HEK293 (cell line): ENCODE data around the gene VAMP5.
"Not testable (repeated sequence)": the region's sequence is repeated elsewhere in the genome, so short reads cannot be mapped to it uniquely, and the experiment has no call there.

Source experiments
- CTCF ChIA-PET: fragments of 350-600 bp; formaldehyde crosslinking; extraction: SDS; loops from one replicate; lab custom pipeline; 2021; ENCODE audit warnings: antibody characterized with exemption; lab: Yijun Ruan, JAX
- POLR2A ChIA-PET: fragments of 300-600 bp; formaldehyde crosslinking; extraction: SDS; loops from one replicate; lab custom pipeline; 2020; ENCODE audit warnings: antibody characterized with exemption, inconsistent platforms; lab: Yijun Ruan, JAX
- H3K27ac ChIP-seq: fragments of 200-500 bp; sonication (Bioruptor generic); 2 replicates; pipeline ENCODE4 v1.5.1; 2014; ENCODE audit warnings: low read depth, low read length, control low read depth, inconsistent platforms; ENCODE audit errors: extremely low read depth
- H3K36me3 ChIP-seq, 2 experiments: fragments of 200-500 bp in 1 of 2; sonication (Bioruptor generic) in 1 of 2; 1 replicate in 1 of 2; 2 replicates in 1 of 2; pipeline ENCODE4 v1.5.1; 2014 to 2017; ENCODE audit warnings: inconsistent platforms in 2 of 2, low read length in 2 of 2; ENCODE audit not compliant: control insufficient read depth in 2 of 2, insufficient read depth in 1 of 2
- H3K4me1 ChIP-seq: fragments of 200-500 bp; sonication (Bioruptor generic); 2 replicates; pipeline ENCODE4 v1.5.1; 2014; ENCODE audit warnings: mild to moderate bottlenecking, low read length, inconsistent platforms; ENCODE audit not compliant: control insufficient read depth, insufficient read depth
- H3K4me3 ChIP-seq: 2 replicates; pipeline ENCODE4 v1.5.1; 2011; ENCODE audit warnings: low read depth, mild to moderate bottlenecking, control low read depth, low read length, moderate library complexity
- H3K9me3 ChIP-seq: fragments of 200-500 bp; sonication (Bioruptor generic); 2 replicates; pipeline ENCODE4 v1.5.1; 2014; ENCODE audit warnings: low read depth, low read length, inconsistent platforms; ENCODE audit not compliant: control insufficient read depth, insufficient read depth
- ATF2 ChIP-seq: fragments of 450-650 bp; formaldehyde crosslinking; IDR thresholded peaks from 2 replicates; pipeline ENCODE4 v1.5.1; 2016; ENCODE audit warnings: missing biosample characterization, missing genetic modification characterization, low read depth
- BCL6B ChIP-seq: fragments of 450-650 bp; formaldehyde crosslinking; IDR thresholded peaks from 2 replicates; pipeline ENCODE4 v1.5.1; 2017; ENCODE audit warnings: missing biosample characterization, missing genetic modification characterization
- EGR2 ChIP-seq: fragments of 450-650 bp; formaldehyde crosslinking; IDR thresholded peaks from 2 replicates; pipeline ENCODE4 v1.5.1; 2016; ENCODE audit warnings: low read depth, missing biosample characterization, missing genetic modification characterization
- FEZF1 ChIP-seq: fragments of 450-650 bp; formaldehyde crosslinking; IDR thresholded peaks from 2 replicates; pipeline ENCODE4 v1.5.1; 2016; ENCODE audit warnings: missing biosample characterization, missing genetic modification characterization
- HOXA7 ChIP-seq: sonication (generic); formaldehyde crosslinking; IDR thresholded peaks from 2 replicates; pipeline ENCODE4 v1.8.1; 2022; ENCODE audit warnings: missing genetic modification reagents, borderline replicate concordance
- PRDM1 ChIP-seq: fragments of 450-650 bp; formaldehyde crosslinking; IDR thresholded peaks from 2 replicates; pipeline ENCODE4; 2016; ENCODE audit warnings: missing biosample characterization, missing genetic modification characterization
- SCRT1 ChIP-seq: fragments of 450-650 bp; formaldehyde crosslinking; IDR thresholded peaks from 2 replicates; pipeline ENCODE4 v1.5.1; 2016; ENCODE audit warnings: missing biosample characterization, missing genetic modification characterization, borderline replicate concordance
- SCRT2 ChIP-seq: fragments of 450-650 bp; formaldehyde crosslinking; IDR thresholded peaks from 2 replicates; pipeline ENCODE4 v1.5.1; 2016; ENCODE audit warnings: missing biosample characterization, missing genetic modification characterization
- TRIM28 ChIP-seq: IDR thresholded peaks from 2 replicates; pipeline ENCODE4 v1.6.1; 2011; ENCODE audit warnings: low read length, control low read depth, borderline replicate concordance
- ZBTB1 ChIP-seq: fragments of 450-650 bp; formaldehyde crosslinking; IDR thresholded peaks from 2 replicates; pipeline ENCODE4 v1.5.1; 2016; ENCODE audit warnings: missing biosample characterization, missing genetic modification characterization
- ZEB2 ChIP-seq: fragments of 450-650 bp; formaldehyde crosslinking; IDR thresholded peaks from 2 replicates; pipeline ENCODE4 v1.5.1; 2016; ENCODE audit warnings: missing biosample characterization, missing genetic modification characterization
- ZNF394 ChIP-seq: fragments of 450-650 bp; formaldehyde crosslinking; IDR thresholded peaks from 2 replicates; pipeline ENCODE4 v1.5.1; 2016; ENCODE audit warnings: missing biosample characterization, missing genetic modification characterization, mild to moderate bottlenecking, moderate library complexity, borderline replicate concordance
- ZNF621 ChIP-seq: fragments of 450-650 bp; formaldehyde crosslinking; IDR thresholded peaks from 2 replicates; pipeline ENCODE4 v1.5.1; 2017; ENCODE audit warnings: missing biosample characterization, missing genetic modification characterization
- ZNF658 ChIP-seq: fragments of 450-650 bp; formaldehyde crosslinking; IDR thresholded peaks from 2 replicates; pipeline ENCODE4; 2016; ENCODE audit warnings: missing biosample characterization, missing genetic modification characterization
- ZSCAN30 ChIP-seq: fragments of 450-650 bp; IDR thresholded peaks from 2 replicates; pipeline ENCODE4 v1.5.1; 2018; ENCODE audit warnings: missing biosample characterization, mild to moderate bottlenecking, missing genetic modification characterization, moderate library complexity
- ZXDB ChIP-seq: fragments of 450-650 bp; formaldehyde crosslinking; IDR thresholded peaks from 2 replicates; pipeline ENCODE4 v1.5.1; 2016; ENCODE audit warnings: missing biosample characterization, missing genetic modification characterization

The VAMP5 gene

DNA sequence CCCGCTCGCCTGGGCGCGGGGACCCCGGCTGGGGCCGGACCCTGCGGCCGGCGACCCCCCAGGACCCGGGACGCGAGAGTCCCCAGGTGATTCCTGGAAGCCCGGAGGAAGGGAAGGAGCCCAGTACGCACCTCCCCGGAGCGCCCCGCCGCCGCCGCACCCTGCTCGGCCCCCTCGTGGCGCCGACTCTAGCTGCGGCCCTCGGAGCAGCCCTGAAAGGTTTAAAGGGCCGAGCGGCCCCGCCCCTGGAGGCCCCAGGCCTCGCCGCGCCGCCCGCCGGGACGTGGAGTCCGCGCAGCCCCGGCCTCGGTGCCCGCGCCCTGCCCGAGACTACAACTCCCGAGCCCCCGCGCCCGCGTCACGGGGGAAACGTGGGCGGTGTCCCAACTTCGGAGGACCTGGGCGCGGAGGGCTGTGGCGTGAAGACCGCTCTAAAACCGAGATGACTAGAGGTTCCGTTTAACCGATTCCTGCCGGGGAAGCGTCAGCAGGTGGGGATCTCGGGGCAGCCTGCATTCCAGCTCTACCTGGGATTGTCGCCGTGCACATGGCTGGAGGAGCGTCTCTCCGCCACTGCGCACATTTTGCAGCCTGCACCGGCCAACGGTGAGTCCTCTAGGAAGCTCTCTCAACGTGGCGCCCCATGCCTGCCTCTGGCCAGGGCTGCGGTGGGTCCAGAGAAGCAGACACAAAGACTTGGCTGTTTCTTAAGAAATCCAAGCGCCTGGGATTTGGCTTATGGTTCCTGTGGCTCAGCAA lies 18.4 kb downstream of the VAMP5 start, which contains the start of gene TMEM150A (continued):
- no peak for TF ChIP-seq ATF2 (tag by site-specific recombination)
- no peak for TF ChIP-seq ZNF621
- no peak for TF ChIP-seq BCL6B (tag by site-specific recombination)
- TF ChIP-seq EGR2 (tag by site-specific recombination), result peak; percentile 52; the same call in 1 of the 2 replicates
- TF ChIP-seq ZBTB1 (tag by site-specific recombination), result no peak
- peak; percentile 36; the same call in 1 of the 2 replicates for TF ChIP-seq ZEB2 (tag by site-specific recombination)
- TF ChIP-seq, all 188 proteins: peak for 26

DNA sequence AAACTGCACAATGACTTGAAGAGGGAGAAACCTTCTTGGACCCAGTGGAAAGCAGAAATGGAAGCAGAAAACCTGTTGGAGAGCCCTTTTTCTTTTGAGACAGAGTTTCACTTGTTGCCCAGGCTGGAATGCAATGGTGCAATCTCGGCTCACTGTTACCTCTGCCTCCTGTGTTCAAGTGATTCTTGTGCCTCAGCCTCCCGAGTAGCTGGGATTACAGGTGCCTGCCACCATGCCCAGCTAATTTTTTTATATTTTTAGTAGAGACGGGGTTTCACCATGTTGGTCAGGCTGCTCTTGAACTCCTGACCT lies 19.9 kb downstream of the VAMP5 start:
- H3K27ac ChIP-seq, H3K4me3 ChIP-seq, H3K9me3 ChIP-seq, H3K4me1 ChIP-seq: not testable (repeated sequence)
- ChIA-PET CTCF (interaction anchor here (0.6 to 1.1 kb wide), 2 partner anchors 24 to 36 kb away, joined by 3 read pairs; no protein-coding TSS in a partner anchor), POLR2A (interaction anchor here (1.3 to 4.7 kb wide), 7 partner anchors 8 to 65 kb away, joined by 4 to 43 read pairs (median 14); partner anchors contain the start of genes C2orf68, GGCX, MAT2A and RNF181)
- peaks cover 3 to 33% of the 10 kb centered on the region in 2 experiments for H3K36me3 ChIP-seq
- TF ChIP-seq SCRT2 (tag by site-specific recombination) (peak; percentile 98), SCRT1 (tag by site-specific recombination) (peak; percentile 86), PRDM1 (tag by site-specific recombination) (peak; percentile 51; the same call in 1 of the 2 replicates)

- Histone ChIP-seq H3K4me3 (no peak overlapping the region), H3K4me1 (peaks cover 9% of the 10 kb centered on the region), H3K27ac (no peak overlapping the region), H3K36me3 (peaks cover 3 to 32% of the 10 kb centered on the region in 2 experiments; a peak in 2 of 3 replicates), H3K9me3 (no peaks in the 10 kb centered on the region)
- POLR2A ChIA-PET, result interaction anchor here (0.7 to 4.7 kb wide), 7 partner anchors 9 to 65 kb away, joined by 3 to 43 read pairs (median 6); partner anchors contain the start of genes GGCX, RNF181 and USP39
- TF ChIP-seq ZNF658, result no peak
- TF ChIP-seq FEZF1 (tag by site-specific recombination), result no peak
- no peak for TF ChIP-seq HOXA7 (CRISPR knock-in tag)
- no peak for TF ChIP-seq ZSCAN30 (tag by site-specific recombination)
- no peak for TF ChIP-seq ZXDB (tag by site-specific recombination)
- TF ChIP-seq TRIM28, result no peak
- no peak for TF ChIP-seq ZNF394 (tag by site-specific recombination)
- CTCF ChIA-PET, result interaction anchor here (1.3 kb wide), 2 partner anchors 8 to 10 kb away, joined by 3 to 5 read pairs; no protein-coding TSS in a partner anchor
Observed at GRCh38 chr2:85604568-85605339, 20.5 kb downstream of the VAMP5 start.
